B cell (primary cell): ENCODE data around the gene THRAP3. TPM values are rescaled to one million over a fixed set of nuclear protein-coding genes. Genes with fewer than 3 reads are reported as not detected.

ENCODE experiments used
- ATAC-seq: fragments of 200-7000 bp; cut with Tn5 transposase; one replicate; pipeline ENCODE4 v1.10.0; 2021; ENCODE audit warnings: low read depth, mild to moderate bottlenecking, moderate number of reproducible peaks, moderate library complexity
- CTCF ChIA-PET: fragments of 350-600 bp; sonication (Branson Sonifier 250); formaldehyde crosslinking; loops from one replicate; lab custom pipeline; 2021; ENCODE audit warnings: antibody characterized with exemption, inconsistent platforms; lab: Charles Lee
- POLR2A ChIA-PET: fragments of 350-600 bp; sonication (Branson Sonifier 250); formaldehyde crosslinking; loops from one replicate; lab custom pipeline; 2021; ENCODE audit warnings: antibody characterized with exemption; lab: Charles Lee
- DNase-seq: peaks from one replicate; pipeline ENCODE4 v3.0.0; 2013
- H2AFZ ChIP-seq: 2 replicates; pipeline ENCODE4 v1.6.1; 2012; ENCODE audit warnings: mild to moderate bottlenecking, low read depth, low read length; ENCODE audit not compliant: insufficient read depth, poor library complexity, severe bottlenecking
- H3K27ac ChIP-seq, 2 donors: 1 replicate in 1 of 2; 2 replicates in 1 of 2; pipeline ENCODE4 v1.5.1; 2012 to 2013; ENCODE audit warnings: low read length in 2 of 2, mild to moderate bottlenecking in 2 of 2, moderate library complexity in 1 of 2
- H3K27me3 ChIP-seq, 4 experiments: fragments of 200-600 bp in 1 of 4; sonication (generic) in 1 of 4; replicated peaks in 1 of 4; 1 replicate in 2 of 4; 2 replicates in 2 of 4; pipeline versions ENCODE4 v1.6.1 to v1.7.0; 2013 to 2016; ENCODE audit warnings: low read length in 3 of 4, mild to moderate bottlenecking in 2 of 4, mixed read lengths in 1 of 4, moderate library complexity in 1 of 4; ENCODE audit not compliant: insufficient read depth in 4 of 4, control insufficient read depth in 3 of 4; ENCODE audit errors: control extremely low read depth in 1 of 4
- H3K36me3 ChIP-seq, 2 experiments: replicated peaks in 1 of 2; 1 replicate in 1 of 2; 2 replicates in 1 of 2; pipeline versions ENCODE4 v1.6.1 to v1.7.1; 2013; ENCODE audit warnings: low read length in 1 of 2; ENCODE audit not compliant: insufficient read depth in 2 of 2, control insufficient read depth in 1 of 2; ENCODE audit errors: control extremely low read depth in 1 of 2, extremely low read depth in 1 of 2
- H3K4me1 ChIP-seq, 2 donors: fragments of 200-600 bp in 1 of 2; sonication (generic) in 1 of 2; 1 replicate in 1 of 2; 2 replicates in 1 of 2; pipeline versions ENCODE4 v1.5.1 to v1.6.1; 2013 to 2017; ENCODE audit warnings: low read length in 2 of 2; ENCODE audit not compliant: control insufficient read depth in 2 of 2, insufficient read depth in 2 of 2
- H3K4me2 ChIP-seq: replicated peaks from 2 replicates; pipeline ENCODE3; 2012; ENCODE audit warnings: mild to moderate bottlenecking, low read depth, low read length; ENCODE audit not compliant: poor library complexity, severe bottlenecking
- H3K4me3 ChIP-seq, 5 experiments: fragments of 200-600 bp in 1 of 5; sonication (generic) in 1 of 5; 1 replicate in 3 of 5; 2 replicates in 2 of 5; pipeline versions ENCODE4 v1.5.1 to v1.7.0; 2011 to 2016; ENCODE audit warnings: low read length in 4 of 5, mild to moderate bottlenecking in 4 of 5, low read depth in 2 of 5, control low read depth in 1 of 5, moderate library complexity in 1 of 5; ENCODE audit not compliant: insufficient read depth in 1 of 5; ENCODE audit errors: control extremely low read depth in 1 of 5, extremely low read depth in 1 of 5
- H3K79me2 ChIP-seq: fragments of 200-600 bp; sonication (generic); one replicate; pipeline ENCODE4 v1.6.0; 2016; ENCODE audit warnings: low read length; ENCODE audit not compliant: control insufficient read depth, insufficient read depth
- H3K9ac ChIP-seq: fragments of 200-600 bp; sonication (generic); 2 replicates; pipeline ENCODE4 v1.6.1; 2017; ENCODE audit warnings: mild to moderate bottlenecking, low read length, moderate library complexity
- H3K9me3 ChIP-seq, 3 donors: one replicate each; pipeline versions ENCODE4 v1.6.1 to v1.7.1; 2013; ENCODE audit warnings: low read length in 2 of 3; ENCODE audit not compliant: control insufficient read depth in 2 of 3, insufficient read depth in 1 of 3; ENCODE audit errors: control extremely low read depth in 1 of 3
- H4K20me1 ChIP-seq: 2 replicates; pipeline ENCODE4 v1.6.0; 2012; ENCODE audit warnings: mild to moderate bottlenecking, low read length; ENCODE audit not compliant: insufficient read depth, control insufficient read depth, poor library complexity, severe bottlenecking
- H3K27ac Mint-ChIP-seq: one replicate; pipeline ENCODE4 v1.8.0; 2021; ENCODE audit warnings: mixed read lengths
- H3K27me3 Mint-ChIP-seq: one replicate; pipeline ENCODE4 v1.8.0; 2021; ENCODE audit warnings: mixed read lengths
- H3K4me1 Mint-ChIP-seq: one replicate; pipeline ENCODE4 v1.8.0; 2021; ENCODE audit warnings: mixed read lengths
- H3K4me3 Mint-ChIP-seq: one replicate; pipeline ENCODE4 v1.8.0; 2021; ENCODE audit warnings: mixed read lengths
- H3K9me3 Mint-ChIP-seq: one replicate; pipeline ENCODE4 v1.8.0; 2022; ENCODE audit warnings: mixed read lengths; ENCODE audit not compliant: insufficient read depth
- CTCF ChIP-seq: fragments of 200-600 bp; IDR thresholded peaks from one replicate; pipeline ENCODE4 v1.8.0; 2022; ENCODE audit warnings: antibody characterized with exemption, mild to moderate bottlenecking
- EZH2 ChIP-seq: IDR thresholded peaks from 2 replicates; pipeline ENCODE4 v1.6.1; 2012; ENCODE audit warnings: borderline replicate concordance, low read depth, mild to moderate bottlenecking, moderate library complexity, low read length; ENCODE audit not compliant: insufficient read depth, poor library complexity, severe bottlenecking
- WGBS: methylation state at CpG from one replicate; pipeline ENCODE4 v1.1.5; 2013; ENCODE audit warnings: missing lambda C conversion rate; ENCODE audit not compliant: insufficient coverage; 5-methylcytosine and 5-hydroxymethylcytosine counted together
- intact Hi-C: fragments of 100-400 bp; cut with micrococcal nuclease; formaldehyde crosslinking; loops from one replicate; pipeline ENCODE4 v1.10.0; 2022
- polyA plus RNA-seq: library from polyadenylated mRNA; depleted of rRNA; stranded (reverse); fragments of >200 nt; gene quantifications from 2 replicates; pipeline ENCODE4 v1.2.3, GENCODE V29; 2012
- total RNA-seq, 2 donors: library from RNA; stranded (reverse); fragments of 120-200 nt in 1 of 2; gene quantifications; 1 replicate in 1 of 2; 2 replicates in 1 of 2; pipeline versions ENCODE4 v1.2.3 to v1.2.4, GENCODE V29; 2013 to 2022

THRAP3 gene
- total and polyA plus RNA-seq, 2 donors (not counting 1 experiment from before 2014, with no cell fraction given), result 64.1 to 153 TPM

DNA sequence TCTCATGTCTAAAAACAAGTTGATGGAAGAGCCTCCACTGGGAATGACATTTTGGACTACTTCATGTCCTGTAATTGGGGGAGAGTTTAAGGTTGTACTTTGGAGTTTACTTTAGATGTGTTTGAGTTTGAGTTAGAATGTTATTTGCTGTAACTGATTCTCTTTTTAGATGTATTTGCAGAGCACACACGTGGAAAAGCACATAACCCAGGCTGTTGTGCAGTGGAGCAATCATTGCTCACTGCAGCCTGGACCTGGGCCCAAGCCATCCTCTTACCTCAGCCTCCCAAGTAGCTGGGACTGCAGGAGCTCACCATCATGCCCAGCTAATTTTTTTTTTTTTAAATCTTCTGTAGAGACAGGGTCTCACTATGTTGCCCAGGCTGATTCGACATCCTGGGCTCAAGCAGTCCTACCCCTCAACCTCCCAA is 45.2 kb downstream of the THRAP3 start:
- no peak for ATAC-seq
- no peak overlapping the region for H3K27ac Mint-ChIP-seq
- H3K4me1 Mint-ChIP-seq, result peaks cover 8% of the 10 kb centered on the region
- Histone ChIP-seq H3K4me1 (no peaks in the 10 kb centered on the region), H4K20me1 (peaks cover 60% of the 10 kb centered on the region), H2AFZ (no peak overlapping the region), H3K79me2 (peaks cover 83% of the 10 kb centered on the region), H3K4me3 (no peak overlapping the region), H3K27ac (no peak overlapping the region), H3K27me3 (no peaks in the 10 kb centered on the region), H3K9me3 (no peaks in the 10 kb centered on the region), H3K36me3 (peaks cover 10 to 62% of the 10 kb centered on the region in 2 experiments), H3K9ac (no peak overlapping the region), H3K4me2 (no peak overlapping the region)
- ChIA-PET POLR2A (interaction anchor here (0.5 kb wide), 1 partner anchor 40 kb away, joined by 5 read pairs; no protein-coding TSS in a partner anchor), CTCF (interaction anchor here (1.2 to 2.1 kb wide), 6 partner anchors 8 to 135 kb away, joined by 3 to 8 read pairs (median 5); partner anchors contain the start of gene TRAPPC3)
- no peak overlapping the region for H3K4me3 Mint-ChIP-seq
- no peak for DNase-seq
- H3K9me3 Mint-ChIP-seq, result no peaks in the 10 kb centered on the region
- intact Hi-C loops, result loop anchor here (5.0 kb wide), 1 partner anchor 37 kb away; no protein-coding TSS in a partner anchor
- TF ChIP-seq EZH2 (no peak), CTCF (no peak)
- WGBS, result 58% methylated on average over 1 of the region's 2 CpGs
- H3K27me3 Mint-ChIP-seq, result no peaks in the 10 kb centered on the region

DNA sequence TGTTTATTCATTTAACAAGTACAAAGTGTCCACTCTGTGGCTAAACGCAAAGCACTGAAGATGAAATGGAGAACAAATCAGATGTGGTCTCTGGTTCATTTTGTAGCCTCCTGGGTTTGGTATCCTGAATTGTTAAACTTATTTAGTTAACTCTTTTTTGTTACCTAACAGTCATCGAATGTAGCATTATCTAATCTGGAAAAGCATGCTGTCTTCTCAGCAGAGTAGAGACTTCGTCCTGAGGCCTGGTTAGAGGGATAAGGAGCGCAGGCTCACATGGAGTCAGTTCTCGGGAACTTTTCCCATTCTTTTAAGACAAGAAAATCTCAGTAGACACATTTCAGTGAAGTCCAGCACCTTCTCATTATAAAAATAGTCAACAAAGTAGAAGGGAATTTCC is 48.8 kb downstream of the THRAP3 start:
- Mint-ChIP-seq H3K4me1 (peaks cover 5% of the 10 kb centered on the region), H3K27me3 (no peaks in the 10 kb centered on the region), H3K27ac (no peak overlapping the region), H3K9me3 (no peaks in the 10 kb centered on the region), H3K4me3 (no peak overlapping the region)
- H3K4me3 ChIP-seq, result no peak overlapping the region
- no peak overlapping the region for H2AFZ ChIP-seq
- H3K27me3 ChIP-seq, result no peaks in the 10 kb centered on the region
- H3K36me3 ChIP-seq, result peaks cover 10 to 39% of the 10 kb centered on the region in 2 experiments
- intact Hi-C loops, result no loop called here
- H4K20me1 ChIP-seq, result peaks cover 38% of the 10 kb centered on the region
- H3K9me3 ChIP-seq, result no peaks in the 10 kb centered on the region
- H3K9ac ChIP-seq, result no peak overlapping the region
- TF ChIP-seq CTCF, result no peak
- no peak for TF ChIP-seq EZH2
- POLR2A ChIA-PET, result no interaction called here
- H3K4me1 ChIP-seq, result no peaks in the 10 kb centered on the region
- DNase-seq (no peak), ATAC-seq (no peak)
- CTCF ChIA-PET, result interaction anchor here (1.4 to 2.1 kb wide), 2 partner anchors 10 to 12 kb away, joined by 3 to 11 read pairs; no protein-coding TSS in a partner anchor
- H3K27ac ChIP-seq, result no peak overlapping the region
- H3K79me2 ChIP-seq, result peaks cover 79% of the 10 kb centered on the region
- no peak overlapping the region for H3K4me2 ChIP-seq
- WGBS, result no CpG with 5 or more reads among the region's 5 CpGs
